Stimulated activated CD8-positive, alpha-beta memory T cell treated with anti-CD3 and anti-CD28 coated beads, Interleukin-15, amount 100 ng/mL, for 48 hours (primary cell): ENCODE measurements around the gene BST1.

ENCODE experiments used
- DNase-seq, 2 donors: peaks; one replicate each; pipeline ENCODE4 v3.0.0-alpha.2; 2020; ENCODE audit warnings: low read depth in 2 of 2

Gene BST1

GRCh38 chr4:15779306-15779705 is 76.4 kb downstream of the BST1 start:
- no peak for DNase-seq

- no peak for DNase-seq
These were observed 76.9 kb downstream of the BST1 start for GRCh38 chr4:15779809-15780208.

GRCh38 chr4:15781427-15782095 is 78.7 kb downstream of the BST1 start:
- peak in 1 of 2 donors; percentile 20 for DNase-seq
